GM18861 (cell line): ENCODE data around the gene NAV2.

Experiments used
- ATAC-seq: cut with Tn5 transposase; IDR thresholded peaks from one replicate; pipeline ENCODE4 v1.9.1; 2021; ENCODE audit not compliant: unreplicated experiment

Gene NAV2

DNA sequence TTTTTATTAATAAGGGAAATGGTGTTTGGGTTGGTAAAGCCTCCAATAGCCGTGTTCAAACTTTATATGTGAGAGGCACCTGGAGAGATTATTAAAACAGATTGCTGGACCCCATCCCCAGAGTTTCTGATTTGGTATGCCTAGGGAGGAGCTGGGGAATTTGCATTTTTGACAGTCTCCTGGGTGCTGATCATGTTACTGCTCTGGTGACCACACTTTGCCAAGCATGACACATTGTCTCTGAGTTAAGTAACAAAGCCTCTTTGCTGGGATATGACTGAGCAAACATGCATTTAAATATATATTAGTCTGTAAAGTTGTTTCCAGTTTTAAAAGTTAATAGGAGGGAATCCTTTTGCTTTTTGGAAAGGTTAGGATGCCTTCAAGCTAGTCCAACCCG is 140.4 kb downstream of the NAV2 start:
- no peak for ATAC-seq

GRCh38 chr11:19853920-19854319 is 141.3 kb downstream of the NAV2 start:
- no peak for ATAC-seq

DNA sequence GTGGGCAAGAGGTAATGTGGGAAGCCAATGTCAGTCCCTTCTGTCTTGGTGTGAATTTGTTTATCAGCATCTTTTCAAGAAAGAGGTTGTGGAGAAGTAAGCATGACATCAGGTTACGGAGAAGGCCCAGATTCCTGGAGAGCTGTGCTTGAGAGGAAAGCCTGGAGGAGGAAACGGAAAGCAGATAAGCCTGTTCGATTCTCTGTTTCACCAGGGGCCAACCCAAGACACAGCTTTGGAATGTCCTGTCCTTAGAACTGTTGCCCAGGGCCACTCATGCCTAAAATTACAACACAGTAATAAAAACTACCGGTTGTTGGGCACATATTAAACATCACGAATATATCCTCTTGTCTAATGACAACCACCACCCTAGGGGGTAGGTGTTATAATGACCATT is 148.5 kb downstream of the NAV2 start:
- ATAC-seq, result no peak

GRCh38 chr11:19862091-19862490 is 149.5 kb downstream of the NAV2 start:
- no peak for ATAC-seq

DNA sequence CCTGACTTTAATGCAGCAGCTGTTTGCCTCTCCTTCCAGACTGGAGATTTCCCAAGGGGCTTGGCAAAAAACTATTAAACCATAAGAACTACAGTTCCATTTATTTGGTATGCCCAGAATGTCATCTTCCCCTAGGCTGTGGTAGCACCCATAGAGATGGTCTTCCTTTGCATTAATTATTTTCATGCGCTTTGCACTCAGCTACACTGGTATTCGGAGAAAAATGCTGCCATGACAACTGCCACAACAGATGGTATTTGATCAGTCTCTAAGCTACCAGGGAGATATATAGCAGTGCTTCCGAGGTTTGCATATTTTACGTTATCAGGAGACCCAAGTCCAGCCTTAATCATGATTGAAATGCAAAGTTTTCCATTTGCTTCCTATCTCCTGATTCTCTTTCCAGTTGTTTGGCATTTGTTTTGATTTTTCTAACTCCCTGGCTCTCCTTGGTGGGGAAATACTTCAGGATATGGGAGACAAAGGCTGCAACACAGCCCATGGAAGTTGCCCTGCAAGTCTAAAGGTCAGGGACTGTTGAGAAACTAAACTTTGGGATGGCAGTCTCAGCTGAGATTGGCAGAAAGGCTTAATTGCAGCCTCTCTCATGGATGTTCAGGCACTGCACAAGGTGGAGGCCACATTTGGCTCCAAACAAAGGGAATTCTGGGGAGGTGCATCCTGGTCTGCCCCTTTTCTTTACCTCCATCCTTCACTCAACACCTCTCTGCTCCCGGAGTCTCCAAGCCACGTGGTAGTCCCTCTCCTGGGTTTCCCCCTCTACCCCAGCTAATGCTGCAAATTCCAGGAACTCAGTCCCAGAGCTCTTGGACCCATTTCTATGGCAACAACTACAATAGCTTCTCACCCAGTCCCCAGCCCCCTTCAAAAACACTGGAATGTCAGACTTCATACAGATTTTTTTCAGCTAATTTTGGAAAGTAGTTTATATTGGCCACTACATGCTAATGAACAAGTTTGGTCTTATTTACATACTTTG is 151.8 kb downstream of the NAV2 start:
- ATAC-seq, result no peak

DNA sequence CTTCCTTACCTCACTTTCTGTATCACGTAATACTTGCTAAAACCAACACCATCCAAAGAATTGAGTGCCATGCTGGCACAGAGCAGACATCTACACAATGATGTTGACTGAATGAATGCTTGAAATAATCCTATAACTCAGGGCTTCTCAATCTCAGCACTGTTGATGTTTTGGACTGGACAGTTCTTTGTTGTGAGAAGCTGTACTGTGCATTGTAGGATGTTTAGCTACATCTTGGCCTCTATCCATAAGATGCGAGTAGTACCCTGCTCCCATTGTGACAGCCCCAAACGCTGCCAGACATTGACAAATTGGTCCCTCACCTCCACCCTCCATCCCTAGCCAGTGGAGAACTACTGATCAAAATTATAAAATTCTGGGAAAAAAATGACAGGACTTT is 153.4 kb downstream of the NAV2 start:
- no peak for ATAC-seq

GRCh38 chr11:19866521-19866920 is 153.9 kb downstream of the NAV2 start:
- no peak for ATAC-seq

GRCh38 chr11:19867064-19867463 is 154.4 kb downstream of the NAV2 start:
- ATAC-seq, result no peak

- no peak for ATAC-seq
Measured at GRCh38 chr11:19868281-19868821, 155.7 kb downstream of the NAV2 start.

DNA sequence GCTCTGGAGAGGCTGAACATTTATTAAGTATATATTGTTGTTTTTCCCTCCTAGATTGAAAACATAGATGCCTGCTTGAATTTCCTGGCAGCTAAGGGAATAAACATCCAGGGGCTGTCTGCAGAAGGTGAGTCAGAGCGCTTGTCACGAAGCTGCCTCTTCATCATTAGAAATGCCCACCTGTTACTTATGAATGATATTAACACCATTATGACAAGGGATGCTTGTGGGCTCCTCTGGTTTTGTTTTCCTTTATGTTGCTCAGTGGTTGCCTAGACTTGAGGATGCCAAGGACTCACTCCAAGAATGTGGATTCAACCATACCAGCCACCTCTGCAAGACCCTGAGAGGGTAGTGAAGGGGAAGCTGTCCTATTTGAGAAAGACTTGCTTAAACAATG is 156.2 kb downstream of the NAV2 start:
- ATAC-seq, result no peak

DNA sequence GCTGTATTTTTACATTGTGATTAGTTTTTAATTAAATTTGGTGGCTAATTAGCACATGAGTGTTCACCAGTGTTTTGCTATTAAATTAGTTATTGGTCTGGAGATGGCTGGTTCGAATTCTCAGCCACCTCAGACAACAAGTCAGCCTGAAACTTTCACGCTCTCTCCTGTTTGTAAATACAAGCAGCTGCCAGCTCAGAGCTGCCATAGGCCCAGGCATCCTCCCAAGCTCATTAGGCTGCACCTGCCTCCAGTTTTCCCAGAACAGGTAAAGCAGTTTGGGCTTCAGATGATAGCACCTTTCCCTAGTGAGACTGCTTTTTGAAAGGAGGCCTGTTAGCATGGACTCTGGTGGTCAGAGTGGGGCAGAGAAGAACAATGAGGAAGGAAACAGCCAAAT is 156.8 kb downstream of the NAV2 start:
- ATAC-seq, result no peak

GRCh38 chr11:19869946-19870589 is 157.4 kb downstream of the NAV2 start:
- ATAC-seq, result no peak

DNA sequence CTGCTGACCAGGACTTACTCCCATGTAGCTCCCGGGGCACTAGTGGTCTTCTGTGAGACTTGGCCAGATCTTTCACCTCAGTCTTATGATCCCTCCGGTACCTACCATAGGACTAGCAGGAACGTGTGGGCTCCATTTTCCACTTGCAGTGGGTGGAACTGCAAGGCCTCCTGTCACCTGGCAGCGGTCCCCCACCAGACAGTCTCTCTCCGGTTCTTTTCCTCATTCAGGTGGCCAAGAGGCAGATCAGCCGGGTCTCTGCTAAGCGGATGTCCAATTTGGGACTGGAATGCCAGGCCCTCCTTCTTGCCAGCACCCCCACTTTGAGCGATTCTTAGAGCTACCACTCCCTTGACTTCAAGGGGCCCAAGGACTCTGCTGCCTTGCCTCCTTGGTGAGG is 158.9 kb downstream of the NAV2 start:
- ATAC-seq, result no peak

DNA sequence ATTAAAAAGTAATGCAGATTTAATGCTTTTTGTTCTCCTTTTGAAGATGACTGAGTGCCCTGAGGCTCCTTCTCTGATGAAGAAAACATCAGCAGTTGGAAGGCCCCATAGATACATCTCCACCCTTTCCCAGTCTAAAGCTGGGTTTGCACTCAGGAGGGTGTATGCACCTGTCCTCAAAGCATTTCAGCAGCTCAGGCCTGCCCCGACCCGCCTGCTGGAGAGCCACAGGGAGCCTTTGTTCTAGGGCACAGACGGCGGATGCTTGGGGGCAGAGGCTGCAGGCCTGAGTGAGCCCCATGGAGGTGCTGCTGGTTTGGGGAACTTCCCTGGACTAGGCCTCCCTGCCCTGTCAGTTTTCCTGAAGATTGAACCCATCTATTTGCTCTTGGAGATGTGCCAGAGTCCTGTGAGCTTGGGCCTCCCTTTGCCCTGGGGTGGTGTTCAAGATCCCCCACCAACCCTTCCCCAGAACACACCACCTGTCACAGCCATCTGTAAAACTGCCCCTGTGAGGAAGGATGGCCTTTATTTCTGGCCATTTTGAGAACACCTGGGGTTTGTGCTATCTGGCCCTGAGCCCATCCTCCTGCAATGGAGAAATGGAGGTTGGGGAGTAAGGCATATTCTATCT is 160.0 kb downstream of the NAV2 start:
- no peak for ATAC-seq

DNA sequence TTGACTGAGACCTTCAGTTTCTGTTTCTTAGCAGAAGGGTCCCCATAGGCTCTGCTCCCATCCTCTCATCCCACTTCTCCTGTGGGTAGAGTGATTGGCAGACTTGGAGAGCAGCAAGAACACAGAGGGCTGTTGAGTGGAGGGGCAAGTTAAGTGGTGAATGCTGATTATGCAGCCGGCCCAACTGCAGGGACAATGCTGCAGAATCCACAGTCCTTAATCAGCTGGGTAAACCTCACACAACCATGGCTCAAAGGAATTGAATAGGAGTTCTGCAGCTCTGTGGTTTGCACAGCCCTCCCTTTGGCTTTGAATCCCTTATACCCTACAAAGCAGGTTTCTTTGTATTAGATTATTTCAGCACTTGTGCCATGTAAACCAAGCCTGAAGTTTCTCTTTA is 161.1 kb downstream of the NAV2 start:
- no peak for ATAC-seq

GRCh38 chr11:19874266-19874665 is 161.6 kb downstream of the NAV2 start:
- ATAC-seq, result no peak

GRCh38 chr11:19876750-19877149 is 164.1 kb downstream of the NAV2 start:
- ATAC-seq, result no peak

GRCh38 chr11:19878520-19878919 is 165.9 kb downstream of the NAV2 start:
- no peak for ATAC-seq

DNA sequence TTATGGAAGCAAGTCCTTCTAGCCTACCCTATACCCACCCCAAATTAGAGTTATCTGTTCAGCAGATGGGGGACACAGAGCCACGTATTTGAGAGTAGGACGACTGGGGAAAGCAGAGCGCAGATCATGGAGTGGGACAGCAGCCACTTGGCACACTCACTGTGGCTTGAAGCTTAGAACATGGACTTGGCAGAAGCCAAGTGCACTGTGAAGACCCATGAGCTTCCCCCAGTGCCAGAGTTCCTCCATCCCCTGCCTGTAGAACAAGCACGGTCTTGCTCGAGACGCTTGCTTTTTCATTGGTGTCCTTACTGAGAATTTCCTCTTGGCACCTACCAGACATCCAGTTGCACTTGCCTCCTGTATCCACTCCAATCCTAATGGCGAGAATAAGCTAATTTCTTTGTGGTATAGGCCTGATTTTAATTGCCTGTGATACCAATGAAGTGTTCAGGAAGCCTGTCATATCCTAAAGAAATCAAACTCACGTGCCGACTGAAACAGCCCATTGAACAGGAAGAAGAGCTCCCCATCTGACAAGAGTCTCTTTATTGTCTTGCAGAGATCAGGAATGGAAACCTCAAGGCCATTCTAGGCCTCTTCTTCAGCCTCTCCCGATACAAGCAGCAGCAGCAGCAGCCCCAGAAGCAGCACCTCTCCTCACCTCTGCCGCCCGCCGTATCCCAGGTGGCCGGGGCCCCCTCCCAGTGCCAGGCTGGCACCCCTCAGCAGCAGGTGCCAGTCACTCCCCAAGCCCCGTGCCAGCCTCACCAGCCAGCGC is 166.9 kb downstream of the NAV2 start:
- ATAC-seq, result no peak

GRCh38 chr11:19880088-19880345 is 167.4 kb downstream of the NAV2 start:
- no peak for ATAC-seq

DNA sequence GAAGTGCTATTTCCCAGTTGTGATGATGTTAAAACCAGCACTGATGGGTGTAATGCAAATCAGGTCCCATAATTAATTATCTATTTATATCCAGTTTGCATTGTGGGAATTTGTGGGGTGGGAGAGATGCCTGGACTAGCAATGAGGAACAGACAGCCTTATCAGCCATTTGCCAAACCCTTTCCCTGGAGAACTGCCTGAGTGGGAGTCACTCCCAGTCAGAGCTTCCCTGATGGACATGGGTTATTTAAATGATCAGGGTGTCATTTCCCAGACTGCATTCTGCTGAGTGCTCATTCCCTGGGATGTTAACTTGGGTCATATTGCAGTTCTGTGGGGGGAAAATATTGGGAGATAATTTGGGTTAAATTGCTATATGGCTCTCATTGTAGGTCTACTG is 168.5 kb downstream of the NAV2 start:
- no peak for ATAC-seq
